Subcutaneous adipose tissue (tissue), 4 donors: ENCODE measurements around the gene SYNDIG1. TPM values are rescaled to one million over a fixed set of nuclear protein-coding genes. Genes with fewer than 3 reads are reported as not detected.

ENCODE experiments used
- total RNA-seq, 4 donors: library from RNA; depleted of rRNA; stranded (reverse); fragments of >200 nt; gene quantifications; one replicate each; pipeline ENCODE4 v1.1.0, GENCODE V29; 2016
- TF ChIP-seq, protein P1 (sequence below): fragments of 450-650 bp; IDR thresholded peaks from one replicate; pipeline ENCODE4 v1.5.1; 2016; ENCODE audit warnings: low read depth, mild to moderate bottlenecking, control low read depth, antibody characterized with exemption, moderate library complexity

The SYNDIG1 gene
- total RNA-seq, 4 donors from 2014 or later, result 0.17 to 1.5 TPM; not detected in 2

DNA sequence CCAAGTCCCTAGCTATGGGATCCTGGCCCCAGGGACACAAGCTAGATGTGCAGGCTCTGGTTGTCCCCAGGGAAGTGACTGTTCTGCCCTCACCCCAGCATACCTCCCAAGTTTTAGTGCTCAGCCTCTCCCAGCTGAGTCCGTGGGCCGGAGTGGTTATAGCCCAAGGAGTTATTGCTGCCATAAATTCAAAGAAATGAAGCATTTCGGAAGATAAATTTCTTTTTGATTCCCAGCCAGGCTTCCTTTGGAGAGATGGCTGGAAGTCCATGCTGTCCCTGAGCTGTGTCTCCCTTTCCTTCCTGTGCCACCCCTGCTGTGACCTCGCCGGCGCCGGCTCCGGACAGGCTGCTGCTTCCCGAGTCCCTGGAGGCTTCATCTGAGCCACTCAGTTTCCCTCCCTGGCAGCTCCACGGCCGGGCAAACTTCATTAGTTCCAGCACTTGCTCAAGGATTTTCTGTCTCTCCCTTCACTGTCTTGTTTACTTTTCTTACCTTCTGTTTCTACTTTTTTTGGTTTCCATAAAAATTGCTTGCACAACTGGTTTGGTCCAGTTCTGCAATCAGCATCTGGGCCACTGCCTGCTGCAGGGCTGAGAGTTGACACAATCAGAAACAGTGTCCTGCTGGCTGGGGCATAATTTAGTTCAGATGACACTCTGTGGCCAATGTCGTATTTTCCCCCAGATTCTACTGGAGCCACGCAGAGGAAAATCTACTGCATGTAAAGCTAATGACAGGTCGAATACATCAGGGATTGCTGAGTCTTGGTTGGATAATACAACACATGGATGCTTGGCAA is 225.5 kb downstream of the SYNDIG1 start:
- TF ChIP-seq, protein P1, sequence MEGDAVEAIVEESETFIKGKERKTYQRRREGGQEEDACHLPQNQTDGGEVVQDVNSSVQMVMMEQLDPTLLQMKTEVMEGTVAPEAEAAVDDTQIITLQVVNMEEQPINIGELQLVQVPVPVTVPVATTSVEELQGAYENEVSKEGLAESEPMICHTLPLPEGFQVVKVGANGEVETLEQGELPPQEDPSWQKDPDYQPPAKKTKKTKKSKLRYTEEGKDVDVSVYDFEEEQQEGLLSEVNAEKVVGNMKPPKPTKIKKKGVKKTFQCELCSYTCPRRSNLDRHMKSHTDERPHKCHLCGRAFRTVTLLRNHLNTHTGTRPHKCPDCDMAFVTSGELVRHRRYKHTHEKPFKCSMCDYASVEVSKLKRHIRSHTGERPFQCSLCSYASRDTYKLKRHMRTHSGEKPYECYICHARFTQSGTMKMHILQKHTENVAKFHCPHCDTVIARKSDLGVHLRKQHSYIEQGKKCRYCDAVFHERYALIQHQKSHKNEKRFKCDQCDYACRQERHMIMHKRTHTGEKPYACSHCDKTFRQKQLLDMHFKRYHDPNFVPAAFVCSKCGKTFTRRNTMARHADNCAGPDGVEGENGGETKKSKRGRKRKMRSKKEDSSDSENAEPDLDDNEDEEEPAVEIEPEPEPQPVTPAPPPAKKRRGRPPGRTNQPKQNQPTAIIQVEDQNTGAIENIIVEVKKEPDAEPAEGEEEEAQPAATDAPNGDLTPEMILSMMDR, result no peak

GRCh38 chr20:24695529-24696225 is 226.2 kb downstream of the SYNDIG1 start:
- TF ChIP-seq, protein P1, result no peak

- TF ChIP-seq, protein P1, result no peak
Observed at GRCh38 chr20:24696396-24696795, 227.0 kb downstream of the SYNDIG1 start.

GRCh38 chr20:24697411-24697810 is 228.0 kb downstream of the SYNDIG1 start:
- TF ChIP-seq, protein P1, result no peak

- TF ChIP-seq, protein P1, result no peak
Observed at GRCh38 chr20:24698189-24698588, 228.8 kb downstream of the SYNDIG1 start.

DNA sequence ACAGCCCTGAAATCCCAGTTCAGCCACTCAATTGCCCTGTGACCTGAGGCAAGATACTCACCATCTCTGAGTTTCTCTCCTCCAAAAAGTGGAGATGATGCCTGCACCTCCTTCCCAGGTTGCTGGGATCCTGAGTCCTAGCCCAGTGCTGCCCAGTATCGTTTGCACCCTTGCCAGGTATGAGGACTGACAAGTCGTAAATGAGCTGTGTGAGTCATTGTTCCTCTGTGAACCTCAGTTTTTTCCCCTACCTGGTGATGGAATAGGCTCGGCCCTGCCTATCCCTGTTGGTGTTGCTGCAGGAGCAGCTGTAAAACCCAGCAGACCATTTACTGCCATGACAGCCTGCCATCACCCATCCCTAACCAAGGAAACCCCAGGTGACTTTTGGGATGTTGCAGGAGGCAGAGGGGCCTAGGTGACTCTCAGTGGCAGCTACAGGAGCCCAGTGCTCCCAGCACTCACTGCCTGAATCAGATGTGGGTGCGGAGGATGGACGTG is 229.3 kb downstream of the SYNDIG1 start:
- TF ChIP-seq, protein P1, result no peak

- TF ChIP-seq, protein P1, result no peak
Observed at GRCh38 chr20:24699321-24700165, 230.1 kb downstream of the SYNDIG1 start.
